MM.1S (cell line): ENCODE data around the gene DOP1A.

Experiments
- DNase-seq: peaks from one replicate; pipeline ENCODE4 v3.0.0-alpha.2; 2015
- H2AFZ ChIP-seq: fragments of 300-600 bp; sonication (generic); 2 replicates; pipeline ENCODE4 v1.6.0; 2016; ENCODE audit warnings: antibody characterized with exemption, low read length
- H3F3A ChIP-seq: fragments of 300-600 bp; sonication (generic); 2 replicates; pipeline ENCODE4 v1.6.1; 2016; ENCODE audit warnings: mild to moderate bottlenecking, antibody characterized with exemption, low read length, moderate library complexity, mixed read lengths; ENCODE audit not compliant: insufficient read depth
- H3K27ac ChIP-seq: fragments of 300-600 bp; sonication (generic); 2 replicates; pipeline ENCODE4 v1.5.1; 2016; ENCODE audit warnings: mild to moderate bottlenecking, low read length
- H3K27me3 ChIP-seq: fragments of 300-600 bp; sonication (generic); replicated peaks from 2 replicates; pipeline ENCODE4 v1.6.0; 2016; ENCODE audit warnings: low read length; ENCODE audit not compliant: insufficient read depth
- H3K36me3 ChIP-seq: fragments of 300-600 bp; sonication (generic); replicated peaks from 2 replicates; pipeline ENCODE4 v1.6.1; 2016; ENCODE audit warnings: mild to moderate bottlenecking, low read length, mixed read lengths; ENCODE audit not compliant: insufficient read depth
- H3K4me1 ChIP-seq: fragments of 300-600 bp; sonication (generic); 2 replicates; pipeline ENCODE4 v1.6.1; 2016; ENCODE audit warnings: low read length, mixed read lengths
- H3K4me2 ChIP-seq: fragments of 300-600 bp; sonication (generic); 2 replicates; pipeline ENCODE4 v1.6.0; 2016; ENCODE audit warnings: low read depth, low read length
- H3K4me3 ChIP-seq: fragments of 300-600 bp; sonication (generic); 2 replicates; pipeline ENCODE4 v1.5.1; 2016; ENCODE audit warnings: low read length, mixed read lengths
- H3K79me2 ChIP-seq: fragments of 300-600 bp; sonication (generic); 2 replicates; pipeline ENCODE4 v1.6.1; 2016; ENCODE audit warnings: mixed run types, low read length, mixed read lengths
- H3K9ac ChIP-seq: fragments of 300-600 bp; sonication (generic); 2 replicates; pipeline ENCODE4 v1.6.1; 2016; ENCODE audit warnings: low read length, mixed read lengths
- H3K9me2 ChIP-seq: fragments of 300-600 bp; sonication (generic); replicated peaks from 2 replicates; pipeline ENCODE4 v1.6.1; 2016; ENCODE audit warnings: mild to moderate bottlenecking, low read length, mixed read lengths; ENCODE audit not compliant: insufficient read depth
- H3K9me3 ChIP-seq: fragments of 300-600 bp; sonication (generic); replicated peaks from 2 replicates; pipeline ENCODE4 v1.6.1; 2016; ENCODE audit warnings: mild to moderate bottlenecking, low read length, mixed read lengths; ENCODE audit not compliant: insufficient read depth
- H4K20me1 ChIP-seq: fragments of 300-600 bp; sonication (generic); 2 replicates; pipeline ENCODE4 v1.6.1; 2016; ENCODE audit warnings: mild to moderate bottlenecking, low read length, moderate library complexity, mixed read lengths; ENCODE audit not compliant: insufficient read depth
- EZH2 ChIP-seq: fragments of 300-600 bp; sonication (generic); optimal IDR thresholded peaks from 2 replicates; pipeline ENCODE3; 2017; ENCODE audit warnings: low read depth, mild to moderate bottlenecking, antibody characterized with exemption, low read length, mixed read lengths
- EZH2phosphoT487 ChIP-seq: fragments of 300-600 bp; sonication (generic); IDR thresholded peaks from 2 replicates; pipeline ENCODE4 v1.6.1; 2018; ENCODE audit warnings: antibody characterized with exemption, low read length
- TF ChIP-seq, protein P1 (sequence below): fragments of 300-600 bp; sonication (generic); IDR thresholded peaks from 2 replicates; pipeline ENCODE4 v1.5.1; 2016; ENCODE audit warnings: antibody characterized with exemption, low read length, mixed read lengths

Gene DOP1A

DNA sequence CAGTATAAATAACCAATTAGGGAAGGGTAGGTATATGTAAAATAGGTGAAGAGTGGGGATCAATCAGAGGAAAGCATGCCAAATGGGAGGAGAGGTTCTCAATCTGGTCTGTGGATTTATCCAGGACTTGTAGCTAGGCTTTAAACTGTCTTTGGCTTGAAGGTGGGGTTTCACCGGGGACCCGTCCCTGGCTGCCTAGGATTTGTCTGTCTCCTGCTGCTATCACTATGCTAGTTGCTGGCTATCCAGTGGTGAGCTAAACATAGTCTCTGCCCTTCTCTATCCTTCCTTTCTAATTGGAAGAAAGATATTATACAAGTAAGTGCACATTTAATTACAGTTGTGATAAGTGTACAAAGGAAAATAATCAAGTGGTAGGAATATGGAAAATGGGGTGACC, 58.8 kb downstream of the DOP1A start:
- H3F3A ChIP-seq, result no peaks in the 10 kb centered on the region
- H3K36me3 ChIP-seq, result peaks cover 10% of the 10 kb centered on the region
- H2AFZ ChIP-seq, result no peak overlapping the region
- H3K9me2 ChIP-seq, result no peaks in the 10 kb centered on the region
- no peaks in the 10 kb centered on the region for H3K4me1 ChIP-seq
- H3K27me3 ChIP-seq, result no peaks in the 10 kb centered on the region
- H3K4me3 ChIP-seq, result no peak overlapping the region
- no peak for DNase-seq
- no peaks in the 10 kb centered on the region for H3K79me2 ChIP-seq
- H4K20me1 ChIP-seq, result no peaks in the 10 kb centered on the region
- H3K9me3 ChIP-seq, result no peaks in the 10 kb centered on the region
- no peak overlapping the region for H3K9ac ChIP-seq
- no peak overlapping the region for H3K27ac ChIP-seq
- no peak overlapping the region for H3K4me2 ChIP-seq
- TF ChIP-seq, protein P1, sequence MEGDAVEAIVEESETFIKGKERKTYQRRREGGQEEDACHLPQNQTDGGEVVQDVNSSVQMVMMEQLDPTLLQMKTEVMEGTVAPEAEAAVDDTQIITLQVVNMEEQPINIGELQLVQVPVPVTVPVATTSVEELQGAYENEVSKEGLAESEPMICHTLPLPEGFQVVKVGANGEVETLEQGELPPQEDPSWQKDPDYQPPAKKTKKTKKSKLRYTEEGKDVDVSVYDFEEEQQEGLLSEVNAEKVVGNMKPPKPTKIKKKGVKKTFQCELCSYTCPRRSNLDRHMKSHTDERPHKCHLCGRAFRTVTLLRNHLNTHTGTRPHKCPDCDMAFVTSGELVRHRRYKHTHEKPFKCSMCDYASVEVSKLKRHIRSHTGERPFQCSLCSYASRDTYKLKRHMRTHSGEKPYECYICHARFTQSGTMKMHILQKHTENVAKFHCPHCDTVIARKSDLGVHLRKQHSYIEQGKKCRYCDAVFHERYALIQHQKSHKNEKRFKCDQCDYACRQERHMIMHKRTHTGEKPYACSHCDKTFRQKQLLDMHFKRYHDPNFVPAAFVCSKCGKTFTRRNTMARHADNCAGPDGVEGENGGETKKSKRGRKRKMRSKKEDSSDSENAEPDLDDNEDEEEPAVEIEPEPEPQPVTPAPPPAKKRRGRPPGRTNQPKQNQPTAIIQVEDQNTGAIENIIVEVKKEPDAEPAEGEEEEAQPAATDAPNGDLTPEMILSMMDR, result no peak
- TF ChIP-seq EZH2phosphoT487, result no peak
- no peak for TF ChIP-seq EZH2

DNA sequence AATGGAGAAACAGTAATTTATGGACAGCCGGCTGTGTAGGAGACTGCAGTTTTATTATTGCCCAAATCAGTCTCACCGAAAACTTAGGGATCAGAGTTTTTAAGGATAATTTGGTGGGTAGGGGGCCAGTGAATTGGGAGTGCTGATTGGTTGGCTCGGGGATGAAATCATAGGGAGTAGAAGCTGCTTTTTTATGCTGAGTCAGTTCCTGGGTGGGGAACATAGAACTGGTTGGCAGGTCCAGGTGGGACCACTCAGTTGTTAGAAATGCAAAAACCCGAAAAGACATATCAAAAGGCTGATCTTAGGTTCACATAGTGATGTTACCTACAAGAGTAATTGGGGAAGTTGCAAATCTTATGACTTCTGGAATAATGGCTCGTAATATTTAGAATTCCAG, 59.3 kb downstream of the DOP1A start:
- no peaks in the 10 kb centered on the region for H3K79me2 ChIP-seq
- no peak overlapping the region for H3K4me2 ChIP-seq
- no peaks in the 10 kb centered on the region for H3F3A ChIP-seq
- H3K36me3 ChIP-seq, result peaks cover 10% of the 10 kb centered on the region
- no peak overlapping the region for H3K4me3 ChIP-seq
- H3K9me2 ChIP-seq, result no peaks in the 10 kb centered on the region
- H3K9me3 ChIP-seq, result no peaks in the 10 kb centered on the region
- H2AFZ ChIP-seq, result no peak overlapping the region
- no peaks in the 10 kb centered on the region for H3K4me1 ChIP-seq
- no peaks in the 10 kb centered on the region for H4K20me1 ChIP-seq
- H3K27ac ChIP-seq, result no peak overlapping the region
- TF ChIP-seq, protein P1, result no peak
- TF ChIP-seq EZH2, result no peak
- no peak for TF ChIP-seq EZH2phosphoT487
- no peak overlapping the region for H3K9ac ChIP-seq
- H3K27me3 ChIP-seq, result no peaks in the 10 kb centered on the region
- no peak for DNase-seq

DNA sequence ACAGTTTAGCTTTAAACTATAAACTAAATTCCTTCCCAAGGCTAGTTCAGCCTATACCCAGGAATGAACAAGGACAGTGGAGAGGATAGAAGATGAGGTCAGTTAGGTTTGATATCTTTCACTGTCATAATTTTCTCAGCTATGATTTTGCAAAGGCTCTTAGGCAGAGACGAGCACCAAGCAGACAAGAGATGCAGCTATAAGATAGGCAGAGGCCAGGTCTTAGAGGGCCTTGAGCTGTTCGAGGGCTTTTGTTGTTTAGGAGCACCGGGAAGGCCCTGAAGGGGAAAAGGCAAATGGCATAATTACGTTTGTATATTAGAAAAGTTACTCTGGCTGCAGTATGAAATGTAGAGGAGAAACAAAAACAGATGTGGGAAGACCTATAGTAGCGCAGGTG, 59.8 kb downstream of the DOP1A start:
- DNase-seq, result no peak
- H3K27ac ChIP-seq, result no peak overlapping the region
- no peak overlapping the region for H3K4me3 ChIP-seq
- H3K36me3 ChIP-seq, result peaks cover 10% of the 10 kb centered on the region
- H2AFZ ChIP-seq, result no peak overlapping the region
- no peaks in the 10 kb centered on the region for H3K27me3 ChIP-seq
- H3K4me1 ChIP-seq, result no peaks in the 10 kb centered on the region
- H3K79me2 ChIP-seq, result no peaks in the 10 kb centered on the region
- H4K20me1 ChIP-seq, result no peaks in the 10 kb centered on the region
- H3K4me2 ChIP-seq, result no peak overlapping the region
- H3K9me2 ChIP-seq, result no peaks in the 10 kb centered on the region
- no peak for TF ChIP-seq EZH2phosphoT487
- TF ChIP-seq EZH2, result no peak
- TF ChIP-seq, protein P1, result no peak
- no peaks in the 10 kb centered on the region for H3K9me3 ChIP-seq
- no peaks in the 10 kb centered on the region for H3F3A ChIP-seq
- no peak overlapping the region for H3K9ac ChIP-seq

DNA sequence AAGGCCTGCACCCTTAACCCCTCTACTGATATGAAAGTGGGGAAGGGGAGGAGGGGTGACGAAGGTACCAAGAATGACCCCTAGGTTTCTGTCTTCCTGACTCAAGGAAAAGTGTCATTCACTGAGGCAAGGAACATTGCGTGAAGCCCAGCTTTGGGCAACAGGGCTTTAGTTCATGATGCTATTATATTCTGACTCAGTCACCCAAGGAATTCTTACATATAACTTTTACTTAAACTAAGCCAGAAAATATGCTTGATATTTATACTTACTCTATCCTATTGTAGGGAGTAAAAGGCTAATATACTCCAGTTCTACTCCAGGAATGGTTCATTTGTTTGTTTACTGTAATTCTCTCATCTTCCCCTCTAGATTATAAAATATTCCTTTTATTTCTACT, 60.5 kb downstream of the DOP1A start:
- H3K36me3 ChIP-seq, result peaks cover 10% of the 10 kb centered on the region
- H3K4me1 ChIP-seq, result no peaks in the 10 kb centered on the region
- H3K4me3 ChIP-seq, result no peak overlapping the region
- H3K9ac ChIP-seq, result no peak overlapping the region
- no peak overlapping the region for H3K27ac ChIP-seq
- no peaks in the 10 kb centered on the region for H4K20me1 ChIP-seq
- H3K9me3 ChIP-seq, result no peaks in the 10 kb centered on the region
- H3F3A ChIP-seq, result no peaks in the 10 kb centered on the region
- no peak for TF ChIP-seq EZH2
- TF ChIP-seq, protein P1, result no peak
- no peak for TF ChIP-seq EZH2phosphoT487
- H3K79me2 ChIP-seq, result no peaks in the 10 kb centered on the region
- H3K4me2 ChIP-seq, result no peak overlapping the region
- no peak overlapping the region for H2AFZ ChIP-seq
- no peaks in the 10 kb centered on the region for H3K9me2 ChIP-seq
- no peak for DNase-seq
- no peaks in the 10 kb centered on the region for H3K27me3 ChIP-seq
